T-helper 22 cell (primary cell): ENCODE measurements around the gene CALY.

Experiments
- DNase-seq: peaks from one replicate; pipeline ENCODE4 v3.0.0-alpha.2; 2020; ENCODE audit warnings: low read depth

CALY gene

GRCh38 chr10:133311570-133311969 lies 25.1 kb downstream of the CALY start:
- no peak for DNase-seq

GRCh38 chr10:133310789-133311188 lies 25.9 kb downstream of the CALY start:
- DNase-seq, result no peak

DNA sequence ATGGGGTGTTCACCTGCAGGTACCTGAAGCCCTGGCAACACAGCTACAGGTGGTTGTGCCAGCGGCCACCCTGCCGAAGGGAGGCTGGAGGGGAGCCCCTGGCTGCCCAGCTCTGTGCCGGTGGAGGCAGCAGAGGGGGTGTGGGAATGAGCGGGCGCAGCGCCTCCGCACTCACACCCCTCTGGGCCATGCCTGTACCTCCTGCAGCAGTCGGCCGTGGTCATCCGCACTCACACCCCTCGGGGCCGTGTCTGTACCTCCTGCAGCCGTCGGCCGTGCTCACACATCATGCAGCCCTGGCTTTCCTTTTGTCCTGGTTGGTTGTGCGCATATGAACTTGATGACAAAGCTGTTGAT lies 26.3 kb downstream of the CALY start:
- no peak for DNase-seq

DNA sequence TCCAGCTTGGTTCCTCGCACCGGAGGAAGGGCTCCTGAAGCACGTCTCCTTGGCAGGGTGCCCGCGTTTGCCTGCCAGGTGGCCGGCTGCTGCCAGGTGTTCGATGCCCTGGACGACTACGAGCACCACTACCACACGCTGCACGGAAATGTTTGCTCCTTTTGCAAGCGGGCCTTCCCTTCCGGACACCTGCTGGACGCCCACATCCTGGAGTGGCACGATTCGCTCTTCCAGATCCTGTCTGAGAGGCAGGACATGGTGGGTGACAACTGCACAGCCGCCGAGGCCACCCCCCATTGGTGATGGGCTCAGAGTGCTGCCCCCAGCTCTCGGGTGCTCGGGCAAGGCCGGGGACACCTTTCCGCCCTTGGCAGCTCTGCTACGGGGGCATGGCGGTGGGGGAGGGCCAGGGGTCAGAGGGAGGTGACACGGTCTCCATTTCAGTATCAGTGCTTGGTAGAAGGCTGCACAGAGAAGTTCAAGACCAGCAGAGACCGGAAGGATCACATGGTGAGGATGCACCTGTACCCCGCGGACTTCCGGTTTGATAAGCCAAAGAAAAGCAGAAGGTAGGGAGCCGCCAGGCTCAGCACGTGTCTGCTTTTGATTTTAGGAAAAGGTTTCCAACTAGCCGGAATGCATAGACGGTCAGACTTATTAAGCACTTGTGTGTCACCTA lies 26.8 kb downstream of the CALY start:
- DNase-seq, result no peak

GRCh38 chr10:133309100-133309719 lies 27.5 kb downstream of the CALY start:
- DNase-seq, result peak; percentile 87

GRCh38 chr10:133308421-133309099 lies 28.1 kb downstream of the CALY start, which contains the start of the genes TUBGCP2 and ZNF511:
Gene TUBGCP2 (minus strand): TSS chr10:133308872. CDS start chr10:133302941, 5,931 bp downstream.
Gene ZNF511 (plus strand): TSS chr10:133308914. CDS start chr10:133308944, 30 bp downstream.
- peak; percentile 80 for DNase-seq

GRCh38 chr10:133307776-133308420 lies 28.8 kb downstream of the CALY start:
- peak; percentile 73 for DNase-seq

DNA sequence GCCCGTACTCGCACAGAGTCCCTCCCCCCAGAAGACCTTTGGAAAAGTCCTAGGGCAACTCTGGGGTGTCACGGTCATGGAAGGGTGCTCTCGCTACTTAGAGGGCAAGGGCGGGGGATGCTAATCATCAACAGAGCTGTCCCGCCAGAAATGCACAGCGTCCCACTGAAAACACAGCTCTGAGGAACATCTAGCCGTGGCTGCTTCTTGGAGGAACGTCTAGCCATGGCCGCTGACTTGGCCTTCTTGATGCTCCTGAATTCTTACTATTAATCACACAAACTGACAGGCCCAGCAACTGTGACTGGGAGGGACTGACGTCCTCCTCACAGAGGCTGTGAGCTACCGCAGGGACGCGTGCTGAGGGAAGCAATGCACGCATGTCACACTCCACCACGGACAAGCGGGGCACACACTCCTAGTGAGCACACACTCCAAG lies 29.7 kb downstream of the CALY start:
- DNase-seq, result no peak

- no peak for DNase-seq
Observed at GRCh38 chr10:133306097-133306476, 30.6 kb downstream of the CALY start.

DNA sequence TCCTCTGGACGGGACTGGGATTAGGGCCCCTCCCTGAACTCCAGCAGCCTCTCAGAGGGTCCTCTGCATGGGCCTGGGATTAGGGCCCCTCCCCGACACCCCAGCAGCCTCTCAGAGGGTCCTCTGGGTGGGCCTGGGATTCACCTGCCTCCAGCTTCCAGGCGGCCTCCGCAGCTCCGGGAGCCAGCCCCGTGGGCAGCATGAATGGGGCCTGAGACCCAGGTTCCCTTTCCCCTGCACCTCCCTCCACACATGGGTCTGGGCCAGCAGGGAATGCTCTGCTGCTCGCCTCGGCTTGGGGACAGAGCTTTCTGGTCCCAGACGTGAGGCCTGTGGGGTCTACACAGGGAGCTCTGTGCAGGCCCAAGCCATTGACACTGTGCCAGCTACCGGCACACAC lies 33.5 kb downstream of the CALY start:
- DNase-seq, result no peak

DNA sequence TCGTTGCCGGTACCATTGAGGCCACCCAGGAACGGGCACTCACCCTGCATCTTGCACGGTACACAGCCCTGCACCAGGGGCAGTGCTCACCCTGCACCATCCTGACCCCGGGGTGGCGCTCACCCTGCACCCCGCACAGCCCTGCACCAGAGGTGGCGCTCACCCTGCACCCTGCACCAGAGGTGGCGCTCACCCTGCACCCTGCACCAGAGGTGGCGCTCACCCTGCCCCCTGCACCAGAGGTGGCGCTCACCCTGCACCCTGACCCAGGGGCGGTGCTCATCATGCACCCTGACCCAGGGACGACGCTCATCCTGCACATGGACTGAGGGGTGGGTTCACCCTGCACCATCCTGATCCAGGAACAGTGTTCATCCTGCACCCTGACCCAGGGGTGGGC lies 34.5 kb downstream of the CALY start:
- no peak for DNase-seq

GRCh38 chr10:133299738-133300137 lies 37.0 kb downstream of the CALY start:
- DNase-seq, result no peak

DNA sequence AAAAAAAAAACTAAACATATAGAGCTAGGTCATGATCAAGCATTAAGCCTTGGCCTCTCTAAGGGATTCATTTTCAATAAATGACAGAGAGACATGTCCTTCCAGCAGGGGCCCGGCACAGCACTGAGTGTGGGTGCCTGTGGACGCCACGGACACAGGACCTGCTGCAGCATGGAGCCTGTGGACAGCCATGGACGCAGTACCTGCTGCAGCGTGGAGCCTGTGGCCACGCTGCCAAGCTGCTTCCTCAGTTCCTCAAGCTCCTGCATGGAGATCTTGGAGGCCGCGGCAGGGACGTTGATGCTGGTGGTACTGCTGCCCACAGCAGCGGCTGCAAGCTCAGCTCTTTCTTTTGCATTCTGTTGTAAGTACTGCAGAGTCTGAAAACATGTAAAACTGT lies 37.5 kb downstream of the CALY start:
- DNase-seq, result no peak

- no peak for DNase-seq
Observed at GRCh38 chr10:133298466-133298865, 38.2 kb downstream of the CALY start.

- no peak for DNase-seq
Observed at GRCh38 chr10:133297504-133297903, 39.2 kb downstream of the CALY start.

DNA sequence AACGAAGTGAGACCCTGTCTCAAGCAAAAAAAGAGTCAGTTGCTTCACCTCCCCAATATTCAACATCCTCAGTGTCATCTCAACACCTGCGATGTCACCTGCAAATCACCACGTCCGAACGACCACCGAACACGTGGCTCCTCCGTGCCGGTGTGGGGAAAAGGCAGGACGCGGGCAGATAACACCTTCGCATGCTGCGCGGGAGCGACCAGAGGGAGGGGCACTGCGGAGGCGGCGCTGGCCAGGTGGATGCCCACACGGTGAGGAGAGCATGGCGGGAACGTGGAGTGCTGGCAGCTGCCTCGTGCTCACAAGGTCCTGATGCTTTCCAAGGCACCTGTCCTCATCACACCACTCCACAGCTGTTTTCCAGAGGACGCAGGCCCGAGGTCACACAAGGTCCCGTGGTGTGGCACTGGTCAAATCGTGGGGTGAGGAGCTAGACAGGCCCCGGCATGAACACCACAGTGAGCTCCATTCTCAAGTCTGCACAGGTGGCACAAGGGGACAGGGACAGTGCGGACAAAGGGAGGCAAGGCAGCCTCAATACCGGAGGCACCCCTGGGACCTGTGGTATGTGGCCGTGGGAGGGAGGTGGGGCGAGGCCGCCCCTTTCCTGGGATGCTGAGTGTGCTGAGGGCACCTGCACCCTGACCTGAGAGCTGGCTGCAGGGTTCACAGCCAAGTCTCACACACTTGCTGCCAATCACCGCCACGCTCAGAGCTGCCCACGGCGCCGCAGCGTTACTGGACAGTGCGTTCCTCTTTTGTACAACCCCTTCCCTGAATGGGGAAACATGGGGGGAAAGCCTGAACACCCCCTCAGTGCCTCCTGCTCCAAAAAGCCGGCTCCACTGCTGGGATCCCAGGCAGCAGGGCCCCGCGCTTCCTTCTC lies 41.0 kb downstream of the CALY start:
- no peak for DNase-seq

DNA sequence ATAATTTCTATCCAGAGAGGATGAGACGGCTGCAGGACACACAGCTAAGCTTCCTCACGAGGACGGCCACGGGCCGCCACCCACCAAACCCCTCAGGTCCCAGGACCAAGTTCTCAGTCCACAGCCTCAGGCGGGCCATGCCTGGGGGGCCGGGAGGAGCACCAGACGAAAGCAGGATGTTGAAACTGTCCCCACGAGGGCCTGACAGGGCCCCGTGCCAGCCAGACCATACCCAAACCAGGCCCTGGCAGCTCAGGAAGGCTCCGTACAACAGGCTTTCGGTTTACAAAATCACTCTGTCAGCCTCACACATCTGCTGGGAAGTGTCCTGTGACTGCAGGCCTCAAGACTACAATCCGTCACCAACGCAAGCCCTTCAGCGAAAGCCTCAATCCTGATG lies 42.5 kb downstream of the CALY start:
- DNase-seq, result no peak

GRCh38 chr10:133293810-133294119 lies 42.9 kb downstream of the CALY start:
- no peak for DNase-seq

DNA sequence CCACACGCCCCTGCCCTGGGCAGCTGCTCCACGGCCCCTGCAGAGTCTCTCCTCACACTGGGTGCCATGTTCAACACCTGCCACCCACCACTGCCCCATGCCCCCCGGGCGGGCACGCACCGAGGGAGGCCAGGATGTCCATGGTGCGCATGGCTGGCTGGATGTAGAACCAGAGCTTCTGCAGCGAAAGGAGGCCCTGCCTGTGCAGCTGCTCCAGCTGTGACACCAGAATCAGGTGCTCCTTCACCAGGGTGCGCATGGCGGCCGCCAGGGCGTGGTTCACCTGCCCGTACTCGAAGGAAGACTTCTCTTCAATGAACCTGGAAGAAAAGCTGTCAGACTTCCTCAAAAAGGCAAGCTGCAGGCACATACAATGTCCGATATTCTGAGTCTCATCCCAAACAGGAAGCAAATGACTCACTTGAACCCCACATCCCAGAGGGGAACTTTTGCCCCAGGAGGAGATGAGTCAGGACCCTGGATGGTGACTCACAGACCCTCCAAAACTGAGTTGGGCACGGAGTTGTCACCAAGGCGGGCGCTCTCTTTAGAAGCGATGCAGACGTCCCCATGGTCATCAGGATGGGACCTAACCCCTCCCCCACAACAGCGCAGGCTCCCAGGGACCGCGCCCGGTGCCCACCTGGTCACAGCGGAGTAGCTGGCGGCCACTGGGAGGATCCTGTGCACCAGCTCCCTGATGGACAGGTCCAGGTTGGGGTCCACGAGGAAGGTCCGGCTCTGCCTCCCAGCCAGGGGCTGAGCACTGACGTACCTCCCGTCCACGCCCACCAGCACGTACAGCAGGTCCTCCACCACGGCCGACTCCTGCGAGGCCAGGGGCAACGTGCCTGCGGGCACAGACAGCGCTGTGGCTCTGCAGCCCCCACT lies 43.5 kb downstream of the CALY start:
- DNase-seq, result no peak

- DNase-seq, result no peak
Observed at GRCh38 chr10:133289761-133290160, 46.9 kb downstream of the CALY start.
